Nephron (organoid): Measurements from ENCODE around the gene RPTOR.

Experiments
- H3K27ac Mint-ChIP-seq, 3 experiments: 2 replicates each; pipeline ENCODE4 v1.8.0; 2020; ENCODE audit warnings: mixed read lengths in 3 of 3, mild to moderate bottlenecking in 2 of 3, moderate library complexity in 1 of 3
- H3K27me3 Mint-ChIP-seq: 2 replicates; pipeline ENCODE4 v1.8.0; 2021; ENCODE audit warnings: low read depth, mild to moderate bottlenecking, moderate library complexity, mixed read lengths
- H3K36me3 Mint-ChIP-seq: 2 replicates; pipeline ENCODE4 v1.8.0; 2020; ENCODE audit warnings: low read depth, mixed read lengths
- H3K4me1 Mint-ChIP-seq: 2 replicates; pipeline ENCODE4 v1.8.0; 2020; ENCODE audit warnings: mixed read lengths
- H3K4me3 Mint-ChIP-seq, 3 experiments: 2 replicates each; pipeline ENCODE4 v1.8.0; 2020; ENCODE audit warnings: mild to moderate bottlenecking in 3 of 3, mixed read lengths in 3 of 3, moderate library complexity in 2 of 3
- H3K9me3 Mint-ChIP-seq: 2 replicates; pipeline ENCODE4 v1.8.0; 2020; ENCODE audit warnings: mixed read lengths
- TF ChIP-seq, protein P1 (sequence below), 3 experiments: fragments of 200-600 bp; sonication (generic); IDR thresholded peaks; one replicate each; pipeline ENCODE4 v1.5.0; 2021; ENCODE audit warnings: antibody characterized with exemption in 3 of 3; ENCODE audit not compliant: unreplicated experiment in 3 of 3

The RPTOR gene

DNA sequence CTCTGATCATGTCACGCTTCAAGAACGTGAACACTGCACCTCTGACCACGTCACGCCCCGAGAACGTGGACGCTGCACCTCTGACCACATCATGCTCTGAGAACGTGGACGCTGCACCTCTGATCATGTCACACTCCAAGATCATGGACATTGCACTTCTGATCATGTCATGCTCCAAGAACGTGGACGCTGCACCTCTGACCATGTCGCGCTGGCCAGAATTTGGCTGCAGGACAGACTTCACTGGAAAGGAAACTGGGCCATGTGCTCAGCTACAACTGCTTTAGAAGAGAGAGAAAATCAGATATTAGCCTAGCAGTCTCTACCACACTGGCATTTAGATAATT, 182.7 kb downstream of the RPTOR start:
- Mint-ChIP-seq H3K27ac (no peak overlapping the region), H3K36me3 (peaks cover 9% of the 10 kb centered on the region), H3K27me3 (no peaks in the 10 kb centered on the region), H3K9me3 (no peaks in the 10 kb centered on the region), H3K4me3 (no peak overlapping the region), H3K4me1 (peaks cover 80% of the 10 kb centered on the region)
- TF ChIP-seq, protein P1, sequence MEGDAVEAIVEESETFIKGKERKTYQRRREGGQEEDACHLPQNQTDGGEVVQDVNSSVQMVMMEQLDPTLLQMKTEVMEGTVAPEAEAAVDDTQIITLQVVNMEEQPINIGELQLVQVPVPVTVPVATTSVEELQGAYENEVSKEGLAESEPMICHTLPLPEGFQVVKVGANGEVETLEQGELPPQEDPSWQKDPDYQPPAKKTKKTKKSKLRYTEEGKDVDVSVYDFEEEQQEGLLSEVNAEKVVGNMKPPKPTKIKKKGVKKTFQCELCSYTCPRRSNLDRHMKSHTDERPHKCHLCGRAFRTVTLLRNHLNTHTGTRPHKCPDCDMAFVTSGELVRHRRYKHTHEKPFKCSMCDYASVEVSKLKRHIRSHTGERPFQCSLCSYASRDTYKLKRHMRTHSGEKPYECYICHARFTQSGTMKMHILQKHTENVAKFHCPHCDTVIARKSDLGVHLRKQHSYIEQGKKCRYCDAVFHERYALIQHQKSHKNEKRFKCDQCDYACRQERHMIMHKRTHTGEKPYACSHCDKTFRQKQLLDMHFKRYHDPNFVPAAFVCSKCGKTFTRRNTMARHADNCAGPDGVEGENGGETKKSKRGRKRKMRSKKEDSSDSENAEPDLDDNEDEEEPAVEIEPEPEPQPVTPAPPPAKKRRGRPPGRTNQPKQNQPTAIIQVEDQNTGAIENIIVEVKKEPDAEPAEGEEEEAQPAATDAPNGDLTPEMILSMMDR (IDR thresholded peaks at IDR 0.05; ENCODE audit: unreplicated experiment in 3 of 3) = no peak

DNA sequence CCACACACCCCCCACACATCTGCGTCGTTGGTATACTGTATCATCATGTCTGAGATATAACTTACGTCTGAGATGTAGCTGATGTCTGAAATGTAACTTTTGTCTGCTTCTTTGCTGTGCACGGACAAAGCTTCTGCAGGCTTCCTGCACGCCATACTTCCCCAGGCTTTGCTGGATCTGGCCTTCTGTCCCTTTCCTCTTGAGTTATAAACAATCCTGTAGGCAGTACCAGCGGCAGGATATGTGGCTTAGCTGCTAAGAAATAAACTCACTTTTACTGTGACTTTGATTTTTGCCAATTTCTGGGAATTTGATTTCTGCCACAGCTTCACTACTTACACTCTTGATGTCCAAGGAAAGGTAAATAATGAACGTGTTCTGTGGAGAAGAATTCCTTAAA, 184.4 kb downstream of the RPTOR start:
- Mint-ChIP-seq H3K36me3 (peaks cover 9% of the 10 kb centered on the region), H3K4me1 (peaks cover 80% of the 10 kb centered on the region), H3K27ac (peak overlapping the region; percentile 36 to 61 (median 60)), H3K9me3 (no peaks in the 10 kb centered on the region), H3K27me3 (no peaks in the 10 kb centered on the region), H3K4me3 (peak overlapping the region in 1 of 3 experiments; percentile 7)
- TF ChIP-seq, protein P1 (IDR thresholded peaks at IDR 0.05; ENCODE audit: unreplicated experiment in 3 of 3) = no peak

DNA sequence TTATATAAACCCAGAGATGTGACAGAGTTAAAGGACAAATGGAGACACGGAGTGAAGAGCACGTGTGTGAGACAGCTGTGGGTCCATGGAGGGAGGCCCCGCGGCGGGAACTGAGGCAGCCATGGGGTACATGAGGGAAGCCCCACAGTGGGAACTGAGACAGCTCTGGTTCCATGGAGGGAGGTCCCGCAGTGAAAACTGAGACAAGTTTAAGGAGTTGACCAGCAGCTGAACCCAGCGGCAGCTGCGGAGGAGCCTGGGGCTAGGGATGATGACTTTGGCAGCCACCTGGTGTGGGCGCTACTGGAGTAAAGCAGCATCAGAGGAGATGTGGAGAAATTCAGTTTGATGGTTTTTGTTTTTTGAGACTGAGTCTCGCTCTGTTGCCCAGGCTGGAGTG, 185.1 kb downstream of the RPTOR start:
- peaks cover 8% of the 10 kb centered on the region for H3K36me3 Mint-ChIP-seq
- peaks cover 80% of the 10 kb centered on the region for H3K4me1 Mint-ChIP-seq
- H3K4me3 Mint-ChIP-seq = peak overlapping the region in 2 of 3 experiments; percentile 1 to 6
- TF ChIP-seq, protein P1 (IDR thresholded peaks at IDR 0.05; ENCODE audit: unreplicated experiment in 3 of 3) = no peak
- H3K27me3 Mint-ChIP-seq = no peaks in the 10 kb centered on the region
- H3K9me3 Mint-ChIP-seq = no peaks in the 10 kb centered on the region
- peak overlapping the region; percentile 36 to 61 (median 60) for H3K27ac Mint-ChIP-seq

DNA sequence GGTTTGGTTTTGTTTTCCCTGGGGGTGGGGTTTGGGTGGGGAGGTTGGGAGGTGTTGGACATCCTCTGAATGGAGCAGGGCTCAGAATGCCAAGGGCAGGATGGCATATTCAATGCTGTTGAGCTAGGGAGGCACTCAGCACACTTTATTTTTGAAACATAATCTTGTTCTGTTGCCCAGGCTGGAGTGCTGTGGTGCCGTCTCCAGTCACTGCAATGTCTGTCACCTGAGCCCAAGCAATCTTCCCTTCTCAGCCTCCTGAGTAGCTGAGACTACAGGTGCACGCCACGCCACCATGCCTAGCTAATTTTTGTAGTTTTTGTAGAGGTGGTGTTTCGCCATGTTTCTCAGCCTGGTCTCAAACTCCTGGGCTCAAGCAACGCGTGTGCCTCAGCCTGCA, 186.1 kb downstream of the RPTOR start:
- no peak overlapping the region for H3K4me3 Mint-ChIP-seq
- TF ChIP-seq, protein P1 (IDR thresholded peaks at IDR 0.05; ENCODE audit: unreplicated experiment in 3 of 3) = no peak
- H3K36me3 Mint-ChIP-seq = peaks cover 4% of the 10 kb centered on the region
- H3K9me3 Mint-ChIP-seq = no peaks in the 10 kb centered on the region
- no peaks in the 10 kb centered on the region for H3K27me3 Mint-ChIP-seq
- peaks cover 70% of the 10 kb centered on the region for H3K4me1 Mint-ChIP-seq
- peak overlapping the region in 2 of 3 experiments; percentile 10 to 80 for H3K27ac Mint-ChIP-seq

DNA sequence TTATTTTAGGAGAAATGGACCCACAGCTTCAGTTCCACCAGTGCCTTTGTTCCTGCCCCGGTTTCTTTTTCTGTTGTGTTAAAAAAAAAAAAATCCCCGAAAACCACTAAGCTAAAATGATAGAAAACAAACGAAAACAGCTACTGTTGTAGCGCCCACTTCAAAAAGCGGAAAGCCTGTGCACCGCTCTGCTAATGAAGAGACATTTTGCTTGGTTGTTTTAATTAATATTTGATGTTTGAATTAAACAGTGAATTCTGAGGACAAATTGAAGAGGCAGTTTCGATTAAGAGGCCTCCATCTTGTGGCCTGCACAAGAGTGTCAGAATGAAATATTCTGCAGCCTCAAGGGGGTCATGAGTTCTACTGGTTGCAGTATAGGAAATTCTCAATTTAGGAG, 186.7 kb downstream of the RPTOR start:
- Mint-ChIP-seq H3K4me3 (no peak overlapping the region), H3K27me3 (no peaks in the 10 kb centered on the region), H3K9me3 (no peaks in the 10 kb centered on the region), H3K4me1 (peaks cover 67% of the 10 kb centered on the region), H3K27ac (no peak overlapping the region), H3K36me3 (peaks cover 4% of the 10 kb centered on the region)
- TF ChIP-seq, protein P1 (IDR thresholded peaks at IDR 0.05; ENCODE audit: unreplicated experiment in 3 of 3) = no peak

DNA sequence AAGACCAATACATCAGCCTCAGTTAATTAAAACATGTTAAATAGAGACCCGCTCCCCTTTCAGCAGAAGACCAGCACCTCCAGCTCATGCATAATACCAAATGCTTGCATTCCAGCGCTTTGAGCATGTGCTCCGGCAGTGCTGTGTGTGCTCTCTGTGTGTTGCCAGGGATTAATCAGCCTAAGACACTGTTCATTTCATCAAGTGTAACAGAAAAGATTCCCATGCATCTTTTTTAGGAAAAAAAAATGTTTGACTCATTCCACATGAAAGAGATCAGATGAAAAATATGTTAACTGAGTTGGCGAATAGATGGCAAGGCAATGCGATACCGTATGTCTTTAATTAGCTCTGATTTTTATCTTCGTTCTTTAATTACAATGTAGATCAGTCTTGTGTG, 187.6 kb downstream of the RPTOR start:
- Mint-ChIP-seq H3K27ac (peak overlapping the region; percentile 19 to 53 (median 41)), H3K4me3 (peak overlapping the region in 2 of 3 experiments; percentile 15 to 27), H3K27me3 (no peaks in the 10 kb centered on the region), H3K9me3 (no peaks in the 10 kb centered on the region), H3K36me3 (peaks cover under 1% of the 10 kb centered on the region), H3K4me1 (peaks cover 68% of the 10 kb centered on the region)
- TF ChIP-seq, protein P1 (IDR thresholded peaks at IDR 0.05; ENCODE audit: unreplicated experiment in 3 of 3) = no peak
